GM18873 (cell line): ENCODE measurements around the gene SMYD1.

Experiments
- ATAC-seq: cut with Tn5 transposase; IDR thresholded peaks from one replicate; pipeline ENCODE4 v1.9.1; 2021; ENCODE audit warnings: mild to moderate bottlenecking, moderate library complexity, moderate number of reproducible peaks; ENCODE audit not compliant: unreplicated experiment, low FRiP score

Gene SMYD1

GRCh38 chr2:88137833-88138232, 70.2 kb downstream of the SMYD1 start:
- no peak for ATAC-seq

DNA sequence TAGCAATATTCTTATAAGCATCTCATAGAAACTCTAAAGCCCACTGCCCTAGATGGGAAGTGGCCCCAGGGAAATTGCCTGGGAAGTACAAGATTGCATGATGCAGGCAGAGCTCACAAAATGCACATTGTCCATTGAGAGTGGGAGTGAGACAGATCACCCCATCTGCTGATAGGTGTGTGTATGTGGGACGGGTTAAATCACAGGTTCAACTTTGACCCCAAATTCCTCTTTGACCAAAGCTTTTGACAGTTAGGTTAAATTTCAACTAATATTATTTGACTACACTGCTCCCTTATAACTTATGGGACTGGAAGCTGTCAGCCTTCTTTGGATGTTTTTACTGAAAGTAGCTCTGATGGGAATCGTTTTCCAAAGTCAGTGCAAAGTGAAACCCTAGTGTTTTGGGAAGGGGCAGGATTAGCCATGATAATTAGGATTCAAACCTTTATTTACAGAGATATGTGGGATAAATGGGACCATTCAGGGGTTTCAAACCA, 71.6 kb downstream of the SMYD1 start:
- no peak for ATAC-seq

DNA sequence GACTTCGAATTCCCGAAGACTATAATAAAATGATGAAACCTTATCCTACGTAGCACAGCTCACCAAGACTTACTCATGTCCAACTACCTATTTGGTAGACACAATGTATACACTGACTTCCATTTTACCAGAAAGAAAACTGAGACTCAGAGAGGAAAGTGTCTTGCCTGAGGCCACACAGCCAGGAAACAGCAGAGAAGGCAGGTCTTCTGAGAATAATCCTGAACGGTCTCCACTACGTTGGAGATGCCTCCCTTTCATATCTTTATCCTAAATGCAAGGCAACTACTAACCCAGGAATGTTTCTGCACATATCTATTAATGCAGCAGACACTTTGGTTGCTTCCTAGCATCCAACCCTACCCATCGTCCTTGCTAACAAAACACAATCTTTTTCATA, 72.2 kb downstream of the SMYD1 start:
- ATAC-seq, result no peak

GRCh38 chr2:88141952-88142351, 74.3 kb downstream of the SMYD1 start:
- ATAC-seq, result no peak

DNA sequence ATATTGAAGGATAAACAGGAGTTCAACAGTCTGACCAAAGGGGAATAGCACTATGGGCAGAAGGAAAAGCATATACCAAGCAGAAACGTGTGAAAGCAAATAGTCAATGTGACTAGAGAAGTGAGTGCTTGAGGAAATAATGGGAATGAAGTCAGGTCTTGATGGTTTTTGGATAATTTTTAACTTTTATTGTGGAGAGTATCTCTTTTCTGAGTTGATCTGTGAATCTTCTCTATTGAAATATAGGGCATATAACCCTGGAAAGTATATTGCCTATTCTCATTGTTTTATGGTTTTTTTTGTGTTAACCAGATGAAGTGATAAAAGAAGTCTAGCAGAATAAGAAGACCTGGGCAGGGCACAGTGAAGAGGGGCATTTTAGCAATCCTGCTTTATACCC, 76.6 kb downstream of the SMYD1 start:
- ATAC-seq, result no peak

DNA sequence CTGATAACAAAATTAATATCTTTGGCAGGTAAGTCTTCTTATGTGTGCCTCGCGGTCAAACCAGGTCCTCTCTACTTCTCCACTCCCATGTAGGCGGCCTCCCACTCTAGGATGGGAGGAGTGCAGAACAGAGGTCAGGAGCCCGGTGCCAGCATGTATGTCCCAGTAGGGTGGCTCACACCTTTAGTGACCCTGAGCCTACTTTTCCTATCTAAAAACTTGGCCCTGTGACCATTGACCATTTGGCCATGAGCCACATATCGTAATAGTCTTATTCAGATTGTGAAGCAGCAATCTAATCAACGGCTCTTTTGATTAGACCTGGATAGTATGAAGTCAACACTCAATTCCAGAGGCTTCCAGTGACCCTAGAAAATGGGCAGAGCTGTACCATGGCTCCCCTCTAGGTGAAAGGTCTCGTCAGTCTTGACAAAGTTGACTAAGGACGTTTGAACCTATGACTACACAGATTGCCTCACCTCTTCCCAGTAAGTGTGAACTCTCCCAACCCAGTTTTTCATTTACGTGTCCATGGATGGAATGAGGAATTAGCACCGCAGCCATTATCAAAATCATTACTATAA, 77.4 kb downstream of the SMYD1 start:
- ATAC-seq, result no peak

DNA sequence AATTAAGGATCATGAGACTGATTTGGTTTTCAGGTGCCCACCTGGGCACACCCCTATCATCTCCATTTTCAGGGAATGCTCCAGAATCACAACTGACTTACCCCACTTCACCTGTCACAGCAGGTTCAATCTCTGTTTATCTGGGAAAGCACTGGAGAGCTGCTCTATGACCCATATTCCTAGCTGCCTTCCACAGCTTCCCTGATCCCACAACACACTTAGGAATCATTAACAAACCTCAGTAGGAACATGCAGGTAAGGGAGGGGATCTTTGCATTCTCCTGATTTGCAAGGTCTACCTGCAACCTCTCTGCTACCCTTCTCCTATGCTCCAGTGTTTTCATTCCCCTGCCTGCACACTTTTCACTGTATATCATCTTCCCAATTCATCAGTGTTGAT, 79.0 kb downstream of the SMYD1 start:
- no peak for ATAC-seq

GRCh38 chr2:88147145-88147544, 79.5 kb downstream of the SMYD1 start:
- ATAC-seq, result no peak

DNA sequence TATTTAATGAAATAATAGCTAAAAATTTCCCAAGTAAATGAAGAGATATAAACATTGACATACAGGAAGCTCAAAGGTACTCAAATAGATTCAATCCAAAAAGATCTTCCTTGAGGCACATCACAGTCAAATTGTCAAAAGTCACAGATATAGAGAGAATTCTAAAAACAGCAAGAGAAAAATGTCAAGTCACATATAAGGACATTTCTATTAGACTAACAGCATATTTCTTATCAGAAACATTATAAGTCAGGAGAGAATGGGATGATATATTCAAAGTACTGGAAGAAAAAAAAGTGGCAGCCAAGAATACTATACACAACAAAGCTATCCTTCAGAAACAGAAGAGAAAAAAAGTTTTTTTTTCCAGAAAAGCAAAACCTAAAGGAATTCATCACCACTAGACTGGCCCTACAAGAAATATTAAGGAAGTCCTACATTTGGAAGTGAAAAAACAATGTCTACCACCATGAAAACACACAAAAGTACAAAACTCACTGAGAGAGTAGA, 81.4 kb downstream of the SMYD1 start:
- ATAC-seq, result no peak

GRCh38 chr2:88159481-88159880, 91.9 kb downstream of the SMYD1 start:
- ATAC-seq, result no peak

- no peak for ATAC-seq
These were observed 92.4 kb downstream of the SMYD1 start for GRCh38 chr2:88159955-88160415.

DNA sequence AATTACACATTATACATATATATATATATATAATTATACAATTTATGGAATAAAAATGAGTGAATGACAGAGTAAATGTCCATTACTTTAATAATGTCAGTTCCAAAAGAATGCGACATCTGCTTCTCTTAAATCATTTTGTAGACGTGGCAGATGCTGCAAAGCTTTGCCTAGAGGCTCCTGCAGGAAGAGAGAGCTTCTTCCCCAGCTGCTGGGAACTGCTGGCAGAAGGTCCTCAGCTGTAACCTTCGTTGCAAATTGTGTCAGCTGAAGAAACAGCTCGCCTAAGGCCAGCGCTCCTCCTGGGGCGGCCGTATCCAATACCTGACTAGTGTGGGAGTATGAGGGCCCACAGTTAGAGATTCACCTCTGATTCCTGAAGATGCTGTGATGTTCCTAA, 92.9 kb downstream of the SMYD1 start:
- no peak for ATAC-seq

GRCh38 chr2:88161446-88162244, 94.0 kb downstream of the SMYD1 start:
- ATAC-seq, result no peak
